COLO668 (cell line): ENCODE results near the gene RASSF4.
A peak's percentile ranks its signal among the peaks of the same experiment; 100 is the strongest.

Source experiments
- DNase-seq: peaks from one replicate; lab custom pipeline; 2025; ENCODE audit not compliant: unreplicated experiment; lab: John Stamatoyannopoulos, UW

Gene RASSF4

GRCh38 chr10:44959247-44960087 is at the start of gene RASSF4:
Gene RASSF4 (plus strand): TSS chr10:44959802. CDS start chr10:44970203, 10,401 bp downstream.
- peak; percentile 85 for DNase-seq

- DNase-seq: no peak
These were observed 49.7 kb upstream of the RASSF4 start for GRCh38 chr10:44909910-44910309.

DNA sequence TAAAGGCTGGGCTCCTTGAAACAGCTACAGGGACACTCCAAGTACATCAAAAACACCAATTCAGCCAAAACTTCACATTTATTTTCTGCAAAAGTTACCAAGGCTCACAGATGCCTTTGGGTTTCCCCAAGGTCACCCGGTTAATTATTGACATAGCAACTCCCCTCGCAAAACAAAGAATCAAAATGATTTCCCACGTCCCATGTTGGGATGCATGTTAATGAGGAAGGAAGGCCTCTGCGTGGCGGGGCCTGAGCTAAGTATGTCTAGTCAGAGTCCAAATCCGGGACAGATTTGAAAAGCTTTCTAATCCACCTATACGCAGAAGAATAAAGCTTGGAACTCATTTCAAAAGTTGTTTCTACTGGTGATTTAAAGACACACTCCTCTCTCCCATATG is 49.0 kb upstream of the RASSF4 start:
- no peak for DNase-seq

DNA sequence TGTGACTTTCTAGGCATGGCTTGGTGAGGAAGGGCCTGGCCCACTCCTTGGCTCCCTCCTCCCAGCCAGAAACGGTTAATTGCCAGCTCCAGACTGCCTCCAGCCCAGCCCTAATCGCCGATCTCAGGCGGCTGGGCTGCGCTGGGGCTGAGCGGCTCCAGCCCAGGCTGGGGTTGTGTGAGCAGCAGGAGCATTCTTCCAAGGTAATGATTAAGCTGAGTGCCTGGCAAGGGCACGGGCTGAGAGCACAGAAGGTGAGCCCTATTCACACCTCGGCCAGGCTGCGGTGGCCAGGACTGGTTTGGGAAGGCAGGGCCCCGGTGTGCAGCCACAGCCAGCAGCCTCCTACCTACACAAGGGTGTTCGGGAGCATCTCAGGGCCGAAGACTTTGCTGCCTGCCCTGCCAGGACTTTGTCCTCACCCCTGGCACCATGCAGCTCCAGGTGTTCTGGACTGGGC is 48.5 kb upstream of the RASSF4 start, which contains the start of gene TMEM72:
TMEM72 (plus strand) TSS at position 257 of the 460 bp plus-strand sequence; CDS start at position 433, 176 bp downstream.
- peak; percentile 76 for DNase-seq

- no peak for DNase-seq
These were observed 47.7 kb upstream of the RASSF4 start for GRCh38 chr10:44911951-44912350.

GRCh38 chr10:44913350-44914081 is 46.1 kb upstream of the RASSF4 start:
- peak; percentile 23 for DNase-seq

DNA sequence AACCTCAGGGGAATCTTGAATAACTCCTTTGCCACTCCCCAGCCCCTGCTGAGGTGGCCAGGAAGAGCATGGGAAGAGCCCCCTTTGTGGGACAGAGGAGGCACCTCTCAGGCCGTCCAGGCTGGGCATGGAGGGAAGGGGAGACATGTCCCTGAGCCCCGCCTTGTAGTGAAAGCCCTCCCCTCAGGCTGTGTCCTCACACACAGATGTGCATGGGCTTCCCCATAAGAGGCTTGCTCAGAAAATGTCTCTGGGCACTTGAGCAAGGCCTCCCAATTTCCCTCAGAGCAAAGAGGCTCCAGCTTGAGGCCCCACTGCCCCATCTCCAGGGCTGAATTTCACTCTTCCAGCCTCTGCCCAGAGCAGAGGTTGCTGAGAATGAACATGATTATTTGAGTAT is 44.7 kb upstream of the RASSF4 start:
- no peak for DNase-seq

GRCh38 chr10:44916429-44916828 is 43.2 kb upstream of the RASSF4 start:
- no peak for DNase-seq

GRCh38 chr10:44917848-44918247 is 41.8 kb upstream of the RASSF4 start:
- no peak for DNase-seq

- no peak for DNase-seq
These were observed 39.4 kb upstream of the RASSF4 start for GRCh38 chr10:44920252-44920651.

GRCh38 chr10:44921061-44921460 is 38.5 kb upstream of the RASSF4 start:
- no peak for DNase-seq

DNA sequence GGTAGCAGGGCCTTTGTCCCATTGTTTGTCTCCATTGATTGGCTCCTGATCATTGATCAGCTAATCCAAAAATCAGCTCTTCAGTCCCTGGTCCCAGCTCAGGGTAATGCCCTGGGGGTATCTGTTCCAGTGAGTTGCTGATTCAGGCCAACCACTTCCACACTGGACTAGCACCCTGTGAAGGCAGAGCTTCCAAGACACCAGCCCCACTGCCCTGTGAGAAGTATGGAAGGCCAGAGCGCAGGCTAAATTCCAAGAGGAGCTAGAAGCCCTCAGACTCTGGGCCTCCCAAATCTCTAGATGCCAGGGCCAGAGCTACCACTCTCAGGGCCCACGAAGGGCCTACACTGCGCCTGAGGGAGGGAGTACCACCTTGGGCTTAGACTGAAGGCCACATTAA is 38.1 kb upstream of the RASSF4 start:
- DNase-seq: no peak

DNA sequence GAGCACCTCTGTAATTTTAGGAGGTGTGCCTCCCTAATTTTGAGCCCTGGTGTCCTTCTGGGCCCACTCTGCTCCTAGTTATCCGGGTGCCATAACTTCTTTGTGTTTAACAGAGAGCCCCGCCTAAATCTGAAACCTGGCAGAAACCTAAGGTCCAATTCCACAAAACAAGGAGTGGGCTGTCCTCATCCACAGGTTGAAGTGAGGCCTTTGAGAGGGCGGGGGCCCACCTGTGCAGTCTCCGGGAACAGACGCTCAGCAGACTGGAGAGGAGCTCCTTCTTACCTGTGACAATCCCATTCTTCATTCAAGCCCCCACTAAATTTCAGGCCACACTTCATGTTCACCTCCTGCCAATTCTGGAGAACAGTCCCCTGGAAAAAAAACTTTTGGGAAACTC is 37.6 kb upstream of the RASSF4 start:
- DNase-seq: no peak

GRCh38 chr10:44922796-44923545 is 36.6 kb upstream of the RASSF4 start:
- DNase-seq: no peak

DNA sequence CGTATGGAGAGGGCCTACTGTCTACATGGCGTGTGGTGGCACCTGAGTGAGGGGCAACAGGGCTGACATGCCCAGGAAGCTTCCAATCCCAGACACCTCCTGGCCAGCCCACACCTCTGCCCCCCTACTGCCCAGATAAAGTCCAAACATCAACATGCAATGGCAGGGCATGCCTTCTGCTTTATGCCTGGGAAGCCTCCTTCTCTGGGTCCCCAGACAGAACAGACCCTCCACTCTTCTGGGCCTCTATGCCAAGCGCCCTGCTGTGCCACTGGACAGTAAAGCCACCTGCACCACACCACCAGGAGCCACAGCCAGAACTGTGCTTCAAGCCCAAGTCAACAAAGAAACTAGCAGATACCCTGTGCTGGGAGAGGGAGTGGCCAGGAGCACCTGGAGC is 36.0 kb upstream of the RASSF4 start:
- DNase-seq: peak; percentile 1

GRCh38 chr10:44924261-44925040 is 35.2 kb upstream of the RASSF4 start:
- no peak for DNase-seq

DNA sequence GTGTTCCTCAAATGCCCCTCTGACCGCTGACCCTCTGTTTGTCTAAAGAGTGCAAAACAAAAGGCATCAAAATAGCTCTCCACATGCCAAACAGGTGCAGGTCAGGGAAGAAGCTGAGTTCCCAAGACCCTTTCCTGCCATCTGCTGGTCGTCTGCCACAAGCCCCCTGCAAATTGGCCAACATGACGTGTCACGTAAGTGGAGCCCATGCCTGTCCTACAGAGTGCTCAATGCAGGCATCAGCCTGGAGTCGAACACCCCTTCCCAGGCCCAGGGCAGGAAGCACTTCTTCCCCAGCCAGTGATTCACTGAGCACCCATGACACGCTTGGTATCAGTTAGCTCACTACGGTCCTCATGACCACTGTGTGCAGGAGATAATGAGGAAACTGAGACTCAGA is 34.4 kb upstream of the RASSF4 start:
- DNase-seq: peak; percentile 21

GRCh38 chr10:44925811-44926750 is 33.5 kb upstream of the RASSF4 start:
- no peak for DNase-seq

DNA sequence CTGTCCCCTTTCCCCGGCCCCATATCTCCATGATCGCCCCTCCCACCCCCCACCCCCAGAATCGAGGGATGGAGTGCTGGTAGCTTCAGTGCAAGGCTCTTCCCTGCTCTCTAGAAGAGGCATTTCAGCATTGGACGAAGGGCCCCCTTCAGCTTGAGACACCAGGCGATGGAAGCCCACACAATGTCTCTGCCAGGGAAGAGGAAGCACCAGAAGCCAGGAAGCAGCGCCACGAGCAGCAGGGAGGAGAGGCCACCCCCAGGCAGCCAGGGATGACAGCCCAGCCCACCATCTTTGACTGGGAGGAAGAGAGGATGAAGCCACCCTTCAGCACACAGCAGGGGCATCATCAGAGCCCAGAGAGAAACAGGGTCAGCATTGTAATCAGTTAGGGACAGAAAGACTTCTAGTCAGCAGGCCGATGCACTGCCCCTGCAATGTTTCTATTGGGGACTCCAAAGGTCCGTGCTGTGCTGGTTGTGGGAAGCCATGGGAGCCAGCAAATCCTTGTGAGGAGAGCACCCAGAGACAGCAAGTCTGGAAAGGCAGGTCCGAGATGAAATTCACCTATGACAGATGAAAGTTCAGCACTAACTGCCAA is 32.8 kb upstream of the RASSF4 start:
- DNase-seq: no peak
